ENCODE results near the gene LRRFIP1.

DNA sequence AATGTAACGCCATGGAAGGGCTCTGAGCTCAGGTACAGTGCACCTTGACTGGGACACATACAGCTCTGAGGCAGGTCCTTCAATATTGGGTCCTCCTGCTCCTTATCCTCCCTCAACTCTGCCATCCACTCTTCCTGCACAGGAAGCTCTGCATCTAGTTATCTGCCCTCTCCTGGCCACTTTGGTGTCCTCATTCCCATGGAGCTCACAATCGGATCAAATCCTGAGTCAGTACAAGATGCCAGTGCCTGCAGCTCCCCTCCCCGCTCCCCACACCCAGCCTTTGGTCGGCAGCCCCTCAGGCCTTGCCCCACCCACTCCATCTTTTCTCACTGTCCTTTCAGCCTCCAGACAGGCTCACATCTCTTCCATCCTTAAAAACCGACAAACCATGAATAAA, 58.0 kb downstream of the LRRFIP1 start:
- TF ChIP-seq, protein P1, sequence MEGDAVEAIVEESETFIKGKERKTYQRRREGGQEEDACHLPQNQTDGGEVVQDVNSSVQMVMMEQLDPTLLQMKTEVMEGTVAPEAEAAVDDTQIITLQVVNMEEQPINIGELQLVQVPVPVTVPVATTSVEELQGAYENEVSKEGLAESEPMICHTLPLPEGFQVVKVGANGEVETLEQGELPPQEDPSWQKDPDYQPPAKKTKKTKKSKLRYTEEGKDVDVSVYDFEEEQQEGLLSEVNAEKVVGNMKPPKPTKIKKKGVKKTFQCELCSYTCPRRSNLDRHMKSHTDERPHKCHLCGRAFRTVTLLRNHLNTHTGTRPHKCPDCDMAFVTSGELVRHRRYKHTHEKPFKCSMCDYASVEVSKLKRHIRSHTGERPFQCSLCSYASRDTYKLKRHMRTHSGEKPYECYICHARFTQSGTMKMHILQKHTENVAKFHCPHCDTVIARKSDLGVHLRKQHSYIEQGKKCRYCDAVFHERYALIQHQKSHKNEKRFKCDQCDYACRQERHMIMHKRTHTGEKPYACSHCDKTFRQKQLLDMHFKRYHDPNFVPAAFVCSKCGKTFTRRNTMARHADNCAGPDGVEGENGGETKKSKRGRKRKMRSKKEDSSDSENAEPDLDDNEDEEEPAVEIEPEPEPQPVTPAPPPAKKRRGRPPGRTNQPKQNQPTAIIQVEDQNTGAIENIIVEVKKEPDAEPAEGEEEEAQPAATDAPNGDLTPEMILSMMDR (optimal IDR thresholded peaks at IDR 0.05 in 1 of 3, IDR thresholded peaks at IDR 0.05 in 1 of 3, conservative IDR thresholded peaks at IDR 0.05 in 1 of 3; ENCODE audit: extremely low read depth in 1 of 3, insufficient read depth in 2 of 3, low read length in 3 of 3): peak; percentile 56 to 67 (median 65)
- no peak for TF ChIP-seq EZH2 (IDR thresholded peaks at IDR 0.05; ENCODE audit: low read length)
